Stimulated activated naive B cell treated with anti-CD40 and anti-IgM and Interleukin-4, amounts not matched to agents 10 μg/mL and 1 μg/mL and 100 μg/mL, for 72 hours (primary cell): ENCODE measurements around the gene KIRREL3.

Source experiments
- ATAC-seq, 2 donors: fragments of 150-1000 bp; cut with Tn5 transposase; replicated peaks; 2 replicates each; pipeline ENCODE4 v1.10.0; 2021; ENCODE audit warnings: moderate library complexity in 1 of 2
- DNase-seq: peaks from one replicate; pipeline ENCODE4 v3.0.0; 2021
- H3K27ac Mint-ChIP-seq: one replicate; pipeline ENCODE4 v1.8.0; 2022; ENCODE audit warnings: mild to moderate bottlenecking, mixed read lengths
- H3K27me3 Mint-ChIP-seq, 2 donors: one replicate each; pipeline ENCODE4 v1.8.0; 2022; ENCODE audit warnings: mixed read lengths in 2 of 2
- H3K36me3 Mint-ChIP-seq, 2 donors: one replicate each; pipeline ENCODE4 v1.8.0; 2022; ENCODE audit warnings: mixed read lengths in 2 of 2, mild to moderate bottlenecking in 1 of 2
- H3K4me1 Mint-ChIP-seq, 2 donors: one replicate each; pipeline ENCODE4 v1.8.0; 2022; ENCODE audit warnings: mixed read lengths in 2 of 2, mild to moderate bottlenecking in 1 of 2
- H3K4me3 Mint-ChIP-seq, 2 donors: one replicate each; pipeline ENCODE4 v1.8.0; 2022; ENCODE audit warnings: mild to moderate bottlenecking in 2 of 2, mixed read lengths in 2 of 2, moderate library complexity in 1 of 2
- H3K9me3 Mint-ChIP-seq, 2 donors: one replicate each; pipeline ENCODE4 v1.8.0; 2022; ENCODE audit warnings: mixed read lengths in 2 of 2, mild to moderate bottlenecking in 1 of 2

Gene KIRREL3

DNA sequence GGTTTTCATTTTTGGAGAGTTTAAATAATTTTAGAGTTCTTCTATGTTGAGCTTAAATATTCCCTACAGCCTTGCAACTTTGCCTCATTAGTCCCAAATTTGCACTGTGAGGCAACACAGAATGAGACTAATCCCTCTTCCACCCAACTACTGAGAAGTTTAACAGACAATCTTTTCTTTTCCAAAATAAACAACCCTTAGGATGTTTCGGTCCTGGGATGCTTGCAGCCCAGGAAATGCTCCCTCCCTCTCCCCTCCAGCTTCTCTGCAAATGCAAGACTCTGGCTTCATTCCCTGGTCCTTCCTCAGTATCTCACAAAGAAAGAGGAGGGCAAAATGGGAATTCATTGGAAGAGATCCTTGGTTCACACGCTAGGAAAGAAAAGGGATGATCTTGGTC, 422.5 kb downstream of the KIRREL3 start:
- Mint-ChIP-seq H3K4me3 (no peak overlapping the region), H3K4me1 (no peaks in the 10 kb centered on the region), H3K36me3 (no peaks in the 10 kb centered on the region), H3K9me3 (no peaks in the 10 kb centered on the region), H3K27me3 (peaks cover 2 to 5% of the 10 kb centered on the region in 2 donors), H3K27ac (no peak overlapping the region)
- DNase-seq (no peak), ATAC-seq (no peak)

DNA sequence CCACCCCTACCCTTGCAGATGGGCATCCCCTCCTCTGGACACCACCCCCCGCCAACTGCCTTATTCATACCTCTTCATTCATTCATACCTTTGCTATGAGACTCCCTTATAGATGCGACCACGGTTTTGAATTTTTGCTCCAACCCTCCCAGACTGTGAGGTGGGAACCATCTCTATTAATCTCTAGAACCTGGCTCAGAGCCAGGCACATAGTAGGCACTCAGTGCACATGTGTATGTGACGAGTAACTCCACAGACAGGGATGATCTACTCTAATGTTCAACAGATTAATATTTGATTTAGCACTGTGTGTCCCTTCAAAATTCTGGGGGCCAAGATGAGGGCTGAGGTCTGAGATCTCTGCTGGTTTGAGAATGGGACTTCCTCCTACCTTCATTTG, 424.7 kb downstream of the KIRREL3 start:
- Mint-ChIP-seq H3K9me3 (no peaks in the 10 kb centered on the region), H3K27me3 (peaks cover 10 to 21% of the 10 kb centered on the region in 2 donors), H3K4me3 (no peak overlapping the region), H3K36me3 (no peaks in the 10 kb centered on the region), H3K4me1 (no peaks in the 10 kb centered on the region), H3K27ac (no peak overlapping the region)
- no peak for ATAC-seq
- no peak for DNase-seq

DNA sequence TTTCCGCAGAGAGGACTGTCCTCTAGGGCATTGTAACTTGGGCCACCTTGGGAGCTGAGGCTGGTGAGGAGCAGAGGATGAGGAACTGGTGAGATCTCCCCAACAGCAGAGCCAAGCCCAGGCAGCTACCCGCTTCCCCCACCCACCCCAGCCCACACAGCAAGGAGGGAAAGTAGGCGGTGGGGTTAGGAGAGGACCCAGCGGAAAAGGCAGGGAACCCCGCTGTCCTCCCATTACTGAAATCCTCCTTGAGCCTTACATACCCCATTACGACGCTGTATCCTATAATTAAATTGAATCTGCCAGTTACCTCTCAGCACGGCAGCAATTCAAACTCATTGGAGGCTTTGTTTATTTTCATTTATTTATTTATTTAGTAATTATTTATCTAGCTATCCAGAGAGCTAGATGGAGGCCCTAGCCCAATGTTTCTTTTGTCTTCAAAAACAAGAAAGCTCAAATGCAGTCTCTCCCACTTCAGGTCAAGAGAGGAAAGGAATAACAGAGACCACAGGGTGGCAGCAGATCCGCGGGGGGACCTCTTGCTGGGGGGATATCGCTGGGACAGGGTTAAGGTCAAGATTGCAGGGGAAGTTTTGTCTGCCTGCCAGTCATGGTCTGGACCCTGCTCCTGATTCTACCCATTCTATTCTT, 427.1 kb downstream of the KIRREL3 start:
- no peaks in the 10 kb centered on the region for H3K4me1 Mint-ChIP-seq
- no peak overlapping the region for H3K4me3 Mint-ChIP-seq
- H3K27me3 Mint-ChIP-seq = peaks cover 15 to 21% of the 10 kb centered on the region in 2 donors
- H3K27ac Mint-ChIP-seq = no peak overlapping the region
- no peak for DNase-seq
- no peaks in the 10 kb centered on the region for H3K9me3 Mint-ChIP-seq
- ATAC-seq = no peak
- no peaks in the 10 kb centered on the region for H3K36me3 Mint-ChIP-seq

DNA sequence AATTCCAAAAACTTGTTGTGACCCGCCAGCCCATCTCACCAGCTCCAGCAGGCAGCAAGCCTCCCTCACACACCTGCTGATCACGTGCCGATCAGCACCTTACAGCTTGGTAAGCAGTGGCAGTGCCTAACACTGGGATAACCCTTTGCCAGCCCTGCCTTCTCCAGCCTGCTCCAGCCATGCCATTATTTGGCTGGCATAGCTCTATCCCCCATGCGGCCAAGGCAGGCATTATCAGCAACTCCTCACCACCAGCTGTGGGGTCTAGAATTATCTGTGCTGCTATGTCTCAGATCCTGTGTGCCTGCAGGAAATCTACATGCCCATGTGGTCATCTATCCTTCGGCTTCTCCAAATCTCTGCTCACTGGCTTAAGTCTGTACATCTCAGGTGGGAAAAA, 430.1 kb downstream of the KIRREL3 start:
- H3K36me3 Mint-ChIP-seq = no peaks in the 10 kb centered on the region
- H3K27me3 Mint-ChIP-seq = peaks cover 14 to 21% of the 10 kb centered on the region in 2 donors
- H3K4me1 Mint-ChIP-seq = no peaks in the 10 kb centered on the region
- H3K9me3 Mint-ChIP-seq = no peaks in the 10 kb centered on the region
- ATAC-seq (no peak), DNase-seq (no peak)
- H3K4me3 Mint-ChIP-seq = no peak overlapping the region
- no peak overlapping the region for H3K27ac Mint-ChIP-seq

DNA sequence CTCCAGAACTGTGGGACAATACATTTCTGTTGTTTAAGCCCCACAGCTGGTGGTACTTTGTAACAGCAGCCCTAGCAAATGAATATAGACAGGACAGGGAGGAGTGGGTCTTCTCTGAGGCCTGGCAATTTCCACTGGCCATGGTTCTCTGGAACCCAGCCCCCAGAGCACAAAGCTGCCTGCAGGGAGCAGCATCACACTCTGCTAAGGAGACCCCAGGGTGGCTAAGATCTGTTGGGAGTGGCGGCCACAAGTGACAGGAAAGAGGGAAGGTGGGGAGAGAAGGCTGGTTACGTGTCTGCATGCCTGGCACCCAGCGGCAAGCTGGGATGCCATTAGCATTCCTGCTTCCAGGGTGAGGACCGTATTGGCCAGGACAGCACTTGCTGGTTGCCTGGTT, 433.2 kb downstream of the KIRREL3 start:
- Mint-ChIP-seq H3K36me3 (no peaks in the 10 kb centered on the region), H3K4me3 (no peak overlapping the region), H3K27me3 (peaks cover 13 to 17% of the 10 kb centered on the region in 2 donors), H3K4me1 (no peaks in the 10 kb centered on the region), H3K27ac (no peak overlapping the region), H3K9me3 (no peaks in the 10 kb centered on the region)
- no peak for DNase-seq
- ATAC-seq = no peak

DNA sequence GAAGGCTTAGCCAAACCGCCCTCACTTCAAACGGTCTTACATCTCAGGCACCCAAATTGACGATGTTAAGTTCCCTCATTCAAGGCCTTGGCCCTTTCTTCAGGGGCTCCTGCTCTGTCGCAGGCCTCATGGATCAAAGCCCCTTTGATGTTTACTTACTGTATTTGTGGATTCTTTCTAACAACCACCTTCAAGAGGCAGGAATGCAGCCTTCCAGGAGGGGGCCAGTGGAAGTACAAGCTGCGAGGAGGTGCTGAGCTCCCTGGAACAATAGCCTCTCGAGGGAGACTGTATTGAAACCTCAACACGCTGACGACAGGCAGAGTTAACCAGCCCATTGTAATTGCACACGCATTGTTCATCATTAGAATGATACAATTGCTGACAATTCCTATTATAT, 436.0 kb downstream of the KIRREL3 start:
- ATAC-seq (no peak), DNase-seq (no peak)
- Mint-ChIP-seq H3K9me3 (peaks cover 7 to 8% of the 10 kb centered on the region in 2 donors), H3K27me3 (peaks cover 8 to 14% of the 10 kb centered on the region in 2 donors), H3K36me3 (no peaks in the 10 kb centered on the region), H3K4me1 (no peaks in the 10 kb centered on the region), H3K27ac (no peak overlapping the region), H3K4me3 (no peak overlapping the region)

DNA sequence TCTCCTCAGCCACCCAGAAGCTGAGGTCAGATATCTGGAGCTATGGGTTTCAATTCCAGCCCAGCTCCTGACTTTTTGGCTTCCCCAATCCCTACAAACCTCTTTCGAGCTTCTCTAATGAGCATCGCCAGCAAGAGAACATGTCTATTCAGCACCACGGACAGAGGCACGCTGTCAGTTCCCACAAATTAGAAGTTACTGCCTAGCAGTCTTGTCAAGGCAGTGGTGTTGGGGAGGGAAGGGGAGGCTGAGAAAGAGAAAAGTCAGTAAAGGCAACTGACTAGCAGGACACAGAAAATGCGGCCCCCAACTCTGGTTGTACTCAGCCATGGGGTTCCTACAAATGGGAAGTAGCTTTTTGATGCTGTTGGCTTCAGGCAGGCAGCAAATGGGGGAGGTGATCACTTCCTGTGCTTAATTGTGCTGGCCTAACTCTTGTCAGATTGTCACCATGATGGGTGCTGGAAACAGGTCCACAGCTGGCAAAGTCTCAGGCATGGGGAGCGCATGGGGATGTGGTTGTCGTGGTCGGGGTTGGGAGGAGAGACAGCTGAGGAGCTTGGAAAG, 439.2 kb downstream of the KIRREL3 start:
- H3K27ac Mint-ChIP-seq = no peak overlapping the region
- no peak overlapping the region for H3K4me3 Mint-ChIP-seq
- no peaks in the 10 kb centered on the region for H3K4me1 Mint-ChIP-seq
- no peaks in the 10 kb centered on the region for H3K36me3 Mint-ChIP-seq
- DNase-seq = no peak
- H3K9me3 Mint-ChIP-seq = peaks cover 7 to 8% of the 10 kb centered on the region in 2 donors
- no peak for ATAC-seq
- H3K27me3 Mint-ChIP-seq = peaks cover 8 to 13% of the 10 kb centered on the region in 2 donors

DNA sequence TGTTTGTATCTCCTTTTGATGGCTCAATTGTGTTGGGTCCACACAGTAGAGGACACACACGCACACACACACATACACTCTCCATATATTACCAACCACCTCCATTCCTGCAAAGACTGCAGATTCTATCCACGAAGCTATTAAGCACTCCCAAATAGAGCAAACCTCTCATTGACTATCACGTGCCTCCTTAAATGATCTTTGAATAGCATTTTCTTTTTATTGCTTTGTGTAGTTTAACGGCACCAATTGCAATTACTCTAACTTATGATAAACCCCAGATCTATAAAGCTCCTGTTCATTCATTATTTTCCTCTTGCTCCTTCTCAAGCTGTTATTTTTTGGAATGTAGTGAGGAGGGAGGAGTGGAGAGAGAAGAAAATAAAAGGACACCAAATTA, 440.3 kb downstream of the KIRREL3 start:
- no peaks in the 10 kb centered on the region for H3K36me3 Mint-ChIP-seq
- peaks cover 11 to 12% of the 10 kb centered on the region in 2 donors for H3K27me3 Mint-ChIP-seq
- no peaks in the 10 kb centered on the region for H3K4me1 Mint-ChIP-seq
- no peak overlapping the region for H3K27ac Mint-ChIP-seq
- H3K4me3 Mint-ChIP-seq = no peak overlapping the region
- no peak for ATAC-seq
- H3K9me3 Mint-ChIP-seq = peaks cover 7 to 8% of the 10 kb centered on the region in 2 donors
- no peak for DNase-seq

DNA sequence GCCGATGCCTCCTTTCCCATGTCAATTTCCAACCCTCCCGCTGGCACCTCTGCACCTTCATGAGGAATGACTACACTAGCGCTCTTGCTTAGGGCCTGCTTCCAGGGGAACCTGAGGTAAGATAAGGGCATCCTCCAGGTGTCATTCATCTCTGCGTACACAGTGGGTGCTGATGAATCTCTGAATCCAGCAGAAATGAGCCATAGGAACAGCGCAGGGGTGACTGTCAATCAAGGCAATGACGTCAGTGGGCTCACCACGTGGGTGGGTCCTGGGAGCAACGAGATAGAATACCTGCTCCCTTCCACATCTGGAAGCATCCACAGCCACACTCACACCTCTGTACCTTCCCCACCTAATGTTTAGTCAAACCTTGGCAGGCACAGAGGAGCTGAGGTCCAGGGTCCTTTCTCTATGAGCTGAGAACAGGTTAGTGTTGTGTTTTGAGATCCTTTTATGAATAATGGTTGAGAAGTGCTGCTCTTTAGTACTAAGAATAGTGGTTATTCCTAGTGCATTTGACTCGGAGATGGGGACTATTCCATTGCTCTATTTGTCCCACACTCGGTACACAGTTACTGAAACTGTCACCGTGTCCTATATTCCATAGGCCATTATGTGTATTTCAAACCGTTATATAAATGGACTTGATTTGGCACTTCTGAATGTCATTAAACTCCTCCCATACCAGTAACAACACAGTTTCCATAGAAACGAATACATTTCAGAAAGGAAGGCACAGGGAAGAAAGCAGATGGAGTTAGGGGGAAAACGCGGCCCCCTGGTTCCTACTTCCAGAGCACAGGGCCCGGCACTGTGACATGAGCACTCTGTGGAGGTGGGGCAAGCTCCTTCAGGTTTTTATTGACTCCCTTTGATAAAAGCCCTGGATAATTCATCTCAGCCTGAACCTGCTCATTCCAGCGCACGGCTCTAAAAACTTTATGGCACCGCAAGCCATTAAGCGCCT, 451.7 kb downstream of the KIRREL3 start:
- H3K27ac Mint-ChIP-seq = no peak overlapping the region
- no peaks in the 10 kb centered on the region for H3K9me3 Mint-ChIP-seq
- ATAC-seq = no peak
- H3K36me3 Mint-ChIP-seq = no peaks in the 10 kb centered on the region
- no peaks in the 10 kb centered on the region for H3K4me1 Mint-ChIP-seq
- no peak overlapping the region for H3K4me3 Mint-ChIP-seq
- no peak for DNase-seq
- H3K27me3 Mint-ChIP-seq = peaks cover 17 to 18% of the 10 kb centered on the region in 2 donors

DNA sequence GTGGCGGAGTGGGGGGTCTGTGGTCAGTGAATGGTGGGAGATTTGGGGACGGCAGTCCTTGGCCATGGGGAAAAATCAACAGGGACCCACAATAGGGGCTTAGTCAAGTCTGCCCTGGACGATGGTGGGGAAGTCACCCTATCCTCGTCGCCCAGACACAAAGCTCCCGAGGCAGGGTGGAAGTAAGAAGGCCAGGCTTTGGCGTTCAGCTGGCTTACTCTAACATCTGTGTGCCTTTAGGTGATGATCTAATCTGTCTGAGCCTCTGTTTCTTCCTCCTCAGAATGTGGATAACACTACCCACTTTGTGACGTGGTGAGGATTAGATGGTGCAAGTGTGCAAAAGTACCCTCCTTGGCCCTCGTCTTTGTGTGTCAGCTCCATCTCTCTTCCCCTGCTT, 452.9 kb downstream of the KIRREL3 start:
- H3K9me3 Mint-ChIP-seq = no peaks in the 10 kb centered on the region
- H3K27ac Mint-ChIP-seq = no peak overlapping the region
- peaks cover 22 to 27% of the 10 kb centered on the region in 2 donors for H3K27me3 Mint-ChIP-seq
- no peaks in the 10 kb centered on the region for H3K4me1 Mint-ChIP-seq
- no peaks in the 10 kb centered on the region for H3K36me3 Mint-ChIP-seq
- no peak overlapping the region for H3K4me3 Mint-ChIP-seq
- DNase-seq (no peak), ATAC-seq (no peak)

DNA sequence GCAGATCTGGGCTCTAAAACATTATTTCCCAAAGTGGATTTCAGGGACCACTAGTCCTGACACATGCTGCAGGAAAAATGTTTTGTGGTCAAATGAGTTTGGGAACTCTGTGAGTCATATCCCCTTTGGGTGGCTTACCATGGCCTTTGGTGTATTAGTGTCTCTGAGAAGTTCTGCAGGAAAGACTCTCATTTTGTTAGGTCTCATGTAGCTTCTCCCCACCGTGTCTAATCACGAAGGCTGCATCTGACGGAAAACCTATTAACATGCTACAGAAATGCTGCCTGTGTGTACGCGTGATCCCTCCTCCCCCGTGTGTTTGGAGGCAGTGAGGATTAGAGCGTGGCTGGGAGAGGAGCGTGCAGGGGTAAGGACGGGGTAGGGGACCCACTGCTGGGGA, 453.4 kb downstream of the KIRREL3 start:
- ATAC-seq (no peak), DNase-seq (no peak)
- H3K4me1 Mint-ChIP-seq = no peaks in the 10 kb centered on the region
- no peak overlapping the region for H3K27ac Mint-ChIP-seq
- H3K9me3 Mint-ChIP-seq = no peaks in the 10 kb centered on the region
- H3K4me3 Mint-ChIP-seq = no peak overlapping the region
- no peaks in the 10 kb centered on the region for H3K36me3 Mint-ChIP-seq
- H3K27me3 Mint-ChIP-seq = peaks cover 22 to 28% of the 10 kb centered on the region in 2 donors

DNA sequence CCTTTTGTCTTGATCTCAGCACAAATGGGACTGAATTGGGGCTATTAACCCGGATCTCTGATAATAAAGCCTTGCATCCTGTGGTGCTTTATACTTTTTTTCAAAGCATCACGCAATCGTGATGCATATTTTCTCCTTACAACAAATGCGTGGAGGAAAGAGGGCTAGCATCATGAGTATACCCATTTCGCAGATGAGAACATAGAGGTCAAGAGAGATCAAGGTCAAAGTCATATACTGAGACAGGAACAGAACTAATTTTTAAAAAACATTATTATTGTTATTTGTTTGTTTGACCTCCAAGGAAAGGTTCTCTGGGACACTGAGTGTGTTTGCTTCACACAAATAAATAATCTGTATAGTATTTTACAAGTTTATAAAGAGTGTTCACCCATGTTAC, 453.9 kb downstream of the KIRREL3 start:
- H3K4me3 Mint-ChIP-seq = no peak overlapping the region
- no peaks in the 10 kb centered on the region for H3K9me3 Mint-ChIP-seq
- peaks cover 22 to 28% of the 10 kb centered on the region in 2 donors for H3K27me3 Mint-ChIP-seq
- no peak for ATAC-seq
- no peaks in the 10 kb centered on the region for H3K4me1 Mint-ChIP-seq
- H3K27ac Mint-ChIP-seq = no peak overlapping the region
- no peaks in the 10 kb centered on the region for H3K36me3 Mint-ChIP-seq
- no peak for DNase-seq

DNA sequence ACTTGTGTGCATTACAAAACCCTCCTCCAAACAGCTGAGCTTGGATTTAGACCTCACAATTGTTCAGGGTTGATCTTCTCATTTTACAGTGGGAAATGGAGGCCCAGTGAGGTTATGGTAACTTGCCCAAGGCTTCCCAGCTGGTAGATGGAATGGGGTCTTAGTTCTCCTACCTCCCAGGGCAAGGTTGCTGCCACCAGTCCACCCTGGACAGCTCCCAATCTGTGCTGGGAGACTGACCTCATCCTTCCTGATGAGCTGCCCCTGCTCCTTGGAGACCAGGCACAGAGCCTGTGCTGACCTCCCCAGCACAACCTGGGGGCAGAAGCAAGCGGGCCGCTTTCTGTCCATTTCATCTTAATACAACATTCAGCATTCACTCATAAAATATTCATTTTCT, 454.4 kb downstream of the KIRREL3 start:
- Mint-ChIP-seq H3K9me3 (no peaks in the 10 kb centered on the region), H3K27me3 (peaks cover 22 to 28% of the 10 kb centered on the region in 2 donors), H3K27ac (no peak overlapping the region), H3K4me1 (no peaks in the 10 kb centered on the region), H3K4me3 (no peak overlapping the region), H3K36me3 (no peaks in the 10 kb centered on the region)
- no peak for ATAC-seq
- no peak for DNase-seq

DNA sequence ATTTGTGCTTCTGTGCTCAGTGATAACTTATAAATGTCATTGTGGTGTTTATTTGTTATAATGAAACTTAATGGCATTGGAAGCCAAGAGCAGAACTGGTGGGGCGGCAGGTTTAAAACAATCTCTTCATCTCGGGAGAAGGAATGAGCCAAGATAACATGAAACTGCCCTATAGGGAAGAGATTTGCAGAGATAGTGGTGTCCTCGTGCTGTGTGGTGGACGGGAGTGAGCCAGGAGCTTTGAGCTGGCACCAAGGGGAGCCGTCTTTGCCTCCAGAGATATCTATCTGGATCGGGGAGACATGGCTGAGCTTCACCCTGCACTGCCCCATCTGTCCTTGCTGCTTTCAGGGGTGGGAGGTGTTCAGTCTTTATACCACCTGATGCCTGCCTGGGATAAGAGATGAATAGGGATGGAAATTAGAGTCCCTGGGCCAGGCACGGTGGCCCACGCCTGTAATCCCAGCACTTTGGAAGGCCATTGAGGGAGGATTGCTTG, 455.5 kb downstream of the KIRREL3 start:
- DNase-seq (no peak), ATAC-seq (no peak)
- no peak overlapping the region for H3K27ac Mint-ChIP-seq
- H3K4me3 Mint-ChIP-seq = no peak overlapping the region
- H3K4me1 Mint-ChIP-seq = no peaks in the 10 kb centered on the region
- peaks cover 22 to 28% of the 10 kb centered on the region in 2 donors for H3K27me3 Mint-ChIP-seq
- no peaks in the 10 kb centered on the region for H3K36me3 Mint-ChIP-seq
- H3K9me3 Mint-ChIP-seq = no peaks in the 10 kb centered on the region
